Ishikawa (cell line): ENCODE results near the gene RUNX1.

ENCODE experiments used
- CEBPB ChIP-seq: IDR thresholded peaks from 2 replicates; pipeline ENCODE4 v1.6.1; 2012
- CREB1 ChIP-seq: IDR thresholded peaks from 2 replicates; pipeline ENCODE4 v1.6.1; 2012; ENCODE audit warnings: low read depth
- EGR1 ChIP-seq: IDR thresholded peaks from 2 replicates; pipeline ENCODE4 v1.6.1; 2012
- EP300 ChIP-seq: IDR thresholded peaks from 2 replicates; pipeline ENCODE4 v1.6.1; 2012; ENCODE audit warnings: borderline replicate concordance
- FOXM1 ChIP-seq: IDR thresholded peaks from 2 replicates; pipeline ENCODE4 v1.6.1; 2012; ENCODE audit warnings: low read depth, borderline replicate concordance
- MAX ChIP-seq: IDR thresholded peaks from 2 replicates; pipeline ENCODE4 v1.6.1; 2012
- NFIC ChIP-seq: IDR thresholded peaks from 2 replicates; pipeline ENCODE4 v1.6.1; 2012
- RAD21 ChIP-seq: IDR thresholded peaks from 2 replicates; pipeline ENCODE4 v1.6.1; 2012; ENCODE audit warnings: low read depth
- REST ChIP-seq: IDR thresholded peaks from 2 replicates; pipeline ENCODE4 v1.6.1; 2012; ENCODE audit warnings: low read depth, mild to moderate bottlenecking
- TAF1 ChIP-seq: IDR thresholded peaks from 2 replicates; pipeline ENCODE4 v1.6.1; 2012; ENCODE audit warnings: low read depth, mild to moderate bottlenecking
- TCF12 ChIP-seq: IDR thresholded peaks from 2 replicates; pipeline ENCODE4 v1.6.1; 2012; ENCODE audit warnings: low read depth
- TEAD4 ChIP-seq: IDR thresholded peaks from 2 replicates; pipeline ENCODE4 v1.6.1; 2012
- YY1 ChIP-seq: IDR thresholded peaks from 2 replicates; pipeline ENCODE4 v1.6.1; 2012; ENCODE audit warnings: low read depth
- ZBTB7A ChIP-seq: IDR thresholded peaks from 2 replicates; pipeline ENCODE4 v1.6.1; 2012; ENCODE audit warnings: low read depth
- TF ChIP-seq, protein P1 (sequence below): IDR thresholded peaks from 2 replicates; pipeline ENCODE4 v1.6.1; 2012

RUNX1 gene

GRCh38 chr21:35005077-35005476, 44.0 kb downstream of the RUNX1 start:
- TF ChIP-seq ZBTB7A (no peak), CREB1 (no peak), FOXM1 (no peak), YY1 (no peak), NFIC (no peak), RAD21 (no peak), CEBPB (no peak), TEAD4 (no peak), TAF1 (no peak), TCF12 (no peak), MAX (no peak), REST (no peak), EP300 (no peak), EGR1 (no peak)
- TF ChIP-seq, protein P1, sequence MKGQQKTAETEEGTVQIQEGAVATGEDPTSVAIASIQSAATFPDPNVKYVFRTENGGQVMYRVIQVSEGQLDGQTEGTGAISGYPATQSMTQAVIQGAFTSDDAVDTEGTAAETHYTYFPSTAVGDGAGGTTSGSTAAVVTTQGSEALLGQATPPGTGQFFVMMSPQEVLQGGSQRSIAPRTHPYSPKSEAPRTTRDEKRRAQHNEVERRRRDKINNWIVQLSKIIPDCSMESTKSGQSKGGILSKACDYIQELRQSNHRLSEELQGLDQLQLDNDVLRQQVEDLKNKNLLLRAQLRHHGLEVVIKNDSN = no peak

- TF ChIP-seq RAD21 (no peak), ZBTB7A (no peak), TEAD4 (no peak), CREB1 (no peak), NFIC (no peak), TAF1 (no peak), FOXM1 (no peak), TCF12 (no peak)
- TF ChIP-seq, protein P1 = no peak
These were observed 44.8 kb downstream of the RUNX1 start for GRCh38 chr21:35004314-35004713.

GRCh38 chr21:35002879-35003722, 46.0 kb downstream of the RUNX1 start:
- TF ChIP-seq TCF12 (no peak), CREB1 (no peak), FOXM1 (no peak), TEAD4 (no peak), EGR1 (no peak), ZBTB7A (no peak), MAX (no peak), RAD21 (no peak), CEBPB (no peak), TAF1 (no peak), YY1 (no peak), REST (no peak), EP300 (no peak)
- TF ChIP-seq, protein P1 = no peak

GRCh38 chr21:34999397-34999941, 49.6 kb downstream of the RUNX1 start:
- TF ChIP-seq EGR1 (no peak), EP300 (no peak), REST (no peak), ZBTB7A (no peak), TCF12 (no peak), MAX (no peak), NFIC (no peak), CREB1 (no peak), TAF1 (no peak), FOXM1 (no peak), YY1 (no peak)
- TF ChIP-seq, protein P1 = no peak
